ENCODE results near the gene PLIN5. TPM values are rescaled to one million over a fixed set of nuclear protein-coding genes. Genes with fewer than 3 reads are reported as not detected.
A peak's percentile ranks its signal among the peaks of the same experiment; 100 is the strongest.

PLIN5 gene
- total RNA-seq (2014; rRNA removed; shearing (Covaris generic)), result not detected in 2 replicates

GRCh38 chr19:4534836-4535658, at the start of gene PLIN5:
TSS of gene PLIN5 (minus strand) at chr19:4535224. CDS start at chr19:4534074, 1,150 bp downstream.
- no peak for DNase-seq (ENCODE audit: low spot score)

- DNase-seq (ENCODE audit: low spot score), result no peak
Observed at GRCh38 chr19:4583961-4584669, 49.1 kb upstream of the PLIN5 start.

GRCh38 chr19:4582980-4583842, 48.2 kb upstream of the PLIN5 start:
- peak; percentile 87 for DNase-seq (ENCODE audit: low spot score)

- no peak for DNase-seq (ENCODE audit: low spot score)
Observed at GRCh38 chr19:4581666-4582553, 46.9 kb upstream of the PLIN5 start.

- no peak for DNase-seq (ENCODE audit: low spot score)
Observed at GRCh38 chr19:4580961-4581665, 46.1 kb upstream of the PLIN5 start.

GRCh38 chr19:4580021-4580901, 45.2 kb upstream of the PLIN5 start:
- DNase-seq (ENCODE audit: low spot score), result no peak

GRCh38 chr19:4579389-4579788, 44.4 kb upstream of the PLIN5 start:
- no peak for DNase-seq (ENCODE audit: low spot score)

GRCh38 chr19:4578552-4579248, 43.7 kb upstream of the PLIN5 start:
- no peak for DNase-seq (ENCODE audit: low spot score)

- peak; percentile 40 for DNase-seq (ENCODE audit: low spot score)
Observed at GRCh38 chr19:4577020-4577782, 42.2 kb upstream of the PLIN5 start.

GRCh38 chr19:4576016-4576933, 41.3 kb upstream of the PLIN5 start:
- peak; percentile 66 for DNase-seq (ENCODE audit: low spot score)

GRCh38 chr19:4575267-4576015, 40.4 kb upstream of the PLIN5 start:
- peak; percentile 96 for DNase-seq (ENCODE audit: low spot score)

GRCh38 chr19:4573682-4574081, 38.7 kb upstream of the PLIN5 start:
- no peak for DNase-seq (ENCODE audit: low spot score)

- DNase-seq (ENCODE audit: low spot score), result no peak
Observed at GRCh38 chr19:4571305-4571917, 36.4 kb upstream of the PLIN5 start.

GRCh38 chr19:4570916-4571304, 35.9 kb upstream of the PLIN5 start:
- no peak for DNase-seq (ENCODE audit: low spot score)

- DNase-seq (ENCODE audit: low spot score), result no peak
Observed at GRCh38 chr19:4570402-4570801, 35.4 kb upstream of the PLIN5 start.

- DNase-seq (ENCODE audit: low spot score), result no peak
Observed at GRCh38 chr19:4568886-4569285, 33.9 kb upstream of the PLIN5 start.

Measured in A172 (cell line).